ENCODE measurements around the gene ARHGEF19. TPM values are rescaled to one million over a fixed set of nuclear protein-coding genes. Genes with fewer than 3 reads are reported as not detected.

The ARHGEF19 gene
- total and polyA plus RNA-seq, 9 of the 15 experiments (the other 6 are each of a cell fraction or from before 2014, with no cell fraction given), result 0.73 to 21.0 (median 5.2) TPM

GRCh38 chr1:16249596-16250241 is 37.3 kb upstream of the ARHGEF19 start (continued):
- TF ChIP-seq BCLAF1 (IDR thresholded peaks at IDR 0.05; ENCODE audit: borderline replicate concordance in 1 of 2, control insufficient read depth in 1 of 2, low read depth in 2 of 2, low read length in 1 of 2) (no peak), ZNF511 (CRISPR knock-in tag; IDR thresholded peaks at IDR 0.05) (no peak), NFIC (IDR thresholded peaks at IDR 0.05) (peak; percentile 99), ZNF384 (IDR thresholded peaks at IDR 0.05; ENCODE audit: low read depth, low read length) (no peak), MAX (CRISPR knock-in tag; IDR thresholded peaks at IDR 0.05) (no peak), ZNF561 (CRISPR knock-in tag; conservative IDR thresholded peaks at IDR 0.05) (no peak), ZBED1 (IDR thresholded peaks at IDR 0.05) (no peak), MLLT1 (IDR thresholded peaks at IDR 0.05) (0 out of 4 replicates have a peak, but pooled peaks of 1 of the 2 experiments have one; percentile 20), ZNF165 (CRISPR knock-in tag; IDR thresholded peaks at IDR 0.05; ENCODE audit: borderline replicate concordance) (no peak), BHLHE40 (IDR thresholded peaks at IDR 0.05; ENCODE audit: low read length) (no peak), CBX8 (IDR thresholded peaks at IDR 0.05; ENCODE audit: borderline replicate concordance, extremely low read depth, low read depth, low read length, poor library complexity, severe bottlenecking) (no peak), TOE1 (IDR thresholded peaks at IDR 0.05; ENCODE audit: borderline replicate concordance) (no peak), TOE1 (CRISPR knock-in tag; IDR thresholded peaks at IDR 0.05; ENCODE audit: borderline replicate concordance, low read depth) (no peak), HES1 (IDR thresholded peaks at IDR 0.05; ENCODE audit: low read depth) (no peak), PTBP1 (IDR thresholded peaks at IDR 0.05; ENCODE audit: low read depth, low read length) (no peak)

Data from K562 (cell line).